Smooth muscle cell (in vitro differentiated cells): Measurements from ENCODE around the gene IL1RAPL1. TPM values are rescaled to one million over a fixed set of nuclear protein-coding genes. Genes with fewer than 3 reads are reported as not detected.

Source experiments
- DNase-seq: peaks from one replicate; lab custom pipeline; 2025; ENCODE audit not compliant: unreplicated experiment; lab: John Stamatoyannopoulos, UW
- H2AFZ ChIP-seq: fragments of 200-600 bp; sonication (generic); 2 replicates; pipeline ENCODE4 v1.6.0; 2016; ENCODE audit warnings: antibody characterized with exemption, low read depth, mild to moderate bottlenecking
- H3F3A ChIP-seq: fragments of 200-600 bp; sonication (generic); 2 replicates; pipeline ENCODE4 v1.6.0; 2017; ENCODE audit warnings: antibody characterized with exemption, low read depth
- H3K27ac ChIP-seq: fragments of 200-600 bp; sonication (generic); 2 replicates; pipeline ENCODE4 v1.5.1; 2016; ENCODE audit warnings: low read depth, mild to moderate bottlenecking
- H3K27me3 ChIP-seq: fragments of 200-600 bp; sonication (generic); 2 replicates; pipeline ENCODE4 v1.6.1; 2016; ENCODE audit warnings: low read depth, mild to moderate bottlenecking
- H3K36me3 ChIP-seq: fragments of 200-600 bp; sonication (generic); 2 replicates; pipeline ENCODE4 v1.5.1; 2016; ENCODE audit warnings: low read depth
- H3K4me1 ChIP-seq: fragments of 200-600 bp; sonication (generic); 2 replicates; pipeline ENCODE4 v1.5.1; 2016; ENCODE audit warnings: low read depth
- H3K4me2 ChIP-seq: fragments of 200-600 bp; sonication (generic); 2 replicates; pipeline ENCODE4 v1.6.0; 2016; ENCODE audit warnings: mild to moderate bottlenecking
- H3K4me3 ChIP-seq: fragments of 200-600 bp; sonication (generic); 2 replicates; pipeline ENCODE4 v1.5.1; 2016; ENCODE audit warnings: mild to moderate bottlenecking
- H3K79me2 ChIP-seq: fragments of 200-600 bp; sonication (generic); 2 replicates; pipeline ENCODE4 v1.6.0; 2016; ENCODE audit warnings: low read depth, mild to moderate bottlenecking
- H3K9ac ChIP-seq: fragments of 200-600 bp; sonication (generic); 2 replicates; pipeline ENCODE4 v1.6.0; 2016; ENCODE audit warnings: low read depth
- H3K9me3 ChIP-seq: fragments of 200-600 bp; sonication (generic); replicated peaks from 2 replicates; pipeline ENCODE4 v1.5.1; 2016; ENCODE audit warnings: low read depth
- H4K20me1 ChIP-seq: fragments of 200-600 bp; sonication (generic); 2 replicates; pipeline ENCODE4 v1.6.0; 2016; ENCODE audit warnings: low read depth
- WGBS: methylation state at CpG from one replicate; pipeline ENCODE4 v1.1.7; 2016; ENCODE audit warnings: low lambda C conversion rate; 5-methylcytosine and 5-hydroxymethylcytosine counted together
- polyA plus RNA-seq: library from polyadenylated mRNA; unstranded; fragments of >200 nt; fragmentation: Nextera tagmentation; extraction: Ambion mirVana; gene quantifications from 2 replicates; pipeline ENCODE4 v1.2.1, GENCODE V29; 2016
- total RNA-seq: library from RNA; depleted of rRNA; stranded (reverse); fragments of >200 nt; gene quantifications from 2 replicates; pipeline ENCODE4 v1.2.3, GENCODE V29; 2014
- TF ChIP-seq, protein P1 (sequence below): fragments of 200-600 bp; sonication (generic); IDR thresholded peaks from 2 replicates; pipeline ENCODE4 v1.5.1; 2017; ENCODE audit warnings: borderline replicate concordance, mild to moderate bottlenecking, antibody characterized with exemption; ENCODE audit not compliant: insufficient read depth, poor library complexity, severe bottlenecking

Gene IL1RAPL1
- total and polyA plus RNA-seq, 2 experiments from 2014 or later, result 0.04 TPM; not detected in 1

DNA sequence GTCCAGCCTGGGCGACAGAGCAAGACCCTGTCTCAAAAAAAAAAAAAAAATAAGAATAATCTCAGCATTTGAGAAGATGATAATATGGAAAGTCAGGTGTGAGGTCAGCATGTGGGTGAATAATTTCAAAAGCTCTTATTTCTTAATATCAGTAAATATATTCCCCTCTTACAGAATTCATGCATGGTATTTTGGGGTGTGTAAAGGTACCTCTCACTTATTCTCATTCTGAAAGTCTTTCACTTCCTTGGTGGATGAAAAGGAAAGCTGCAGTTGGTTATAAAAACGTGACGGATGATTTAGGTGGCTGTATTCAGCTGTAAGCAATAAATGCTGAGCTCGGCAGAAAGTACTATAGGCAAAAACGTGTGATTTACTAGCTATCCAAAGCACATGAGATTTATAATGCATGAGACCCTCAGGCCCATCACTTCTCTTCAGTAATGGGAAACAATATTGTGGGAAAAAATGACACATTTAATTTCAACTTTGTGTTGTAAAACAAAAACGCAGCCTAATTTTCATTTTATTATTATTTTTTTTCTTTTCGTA, 1275.0 kb downstream of the IL1RAPL1 start:
- no peak overlapping the region for H3K9ac ChIP-seq
- no peaks in the 10 kb centered on the region for H3K79me2 ChIP-seq
- no peaks in the 10 kb centered on the region for H3K9me3 ChIP-seq
- TF ChIP-seq, protein P1, sequence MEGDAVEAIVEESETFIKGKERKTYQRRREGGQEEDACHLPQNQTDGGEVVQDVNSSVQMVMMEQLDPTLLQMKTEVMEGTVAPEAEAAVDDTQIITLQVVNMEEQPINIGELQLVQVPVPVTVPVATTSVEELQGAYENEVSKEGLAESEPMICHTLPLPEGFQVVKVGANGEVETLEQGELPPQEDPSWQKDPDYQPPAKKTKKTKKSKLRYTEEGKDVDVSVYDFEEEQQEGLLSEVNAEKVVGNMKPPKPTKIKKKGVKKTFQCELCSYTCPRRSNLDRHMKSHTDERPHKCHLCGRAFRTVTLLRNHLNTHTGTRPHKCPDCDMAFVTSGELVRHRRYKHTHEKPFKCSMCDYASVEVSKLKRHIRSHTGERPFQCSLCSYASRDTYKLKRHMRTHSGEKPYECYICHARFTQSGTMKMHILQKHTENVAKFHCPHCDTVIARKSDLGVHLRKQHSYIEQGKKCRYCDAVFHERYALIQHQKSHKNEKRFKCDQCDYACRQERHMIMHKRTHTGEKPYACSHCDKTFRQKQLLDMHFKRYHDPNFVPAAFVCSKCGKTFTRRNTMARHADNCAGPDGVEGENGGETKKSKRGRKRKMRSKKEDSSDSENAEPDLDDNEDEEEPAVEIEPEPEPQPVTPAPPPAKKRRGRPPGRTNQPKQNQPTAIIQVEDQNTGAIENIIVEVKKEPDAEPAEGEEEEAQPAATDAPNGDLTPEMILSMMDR, result no peak
- 82% methylated on average over 7 of the region's 7 CpGs for WGBS
- H3K27ac ChIP-seq, result no peak overlapping the region
- no peak overlapping the region for H3K4me2 ChIP-seq
- no peaks in the 10 kb centered on the region for H3K4me1 ChIP-seq
- no peaks in the 10 kb centered on the region for H4K20me1 ChIP-seq
- H3K36me3 ChIP-seq, result no peaks in the 10 kb centered on the region
- H3K27me3 ChIP-seq, result no peaks in the 10 kb centered on the region
- H3F3A ChIP-seq, result no peaks in the 10 kb centered on the region
- no peak overlapping the region for H3K4me3 ChIP-seq
- no peak for DNase-seq
- no peak overlapping the region for H2AFZ ChIP-seq

DNA sequence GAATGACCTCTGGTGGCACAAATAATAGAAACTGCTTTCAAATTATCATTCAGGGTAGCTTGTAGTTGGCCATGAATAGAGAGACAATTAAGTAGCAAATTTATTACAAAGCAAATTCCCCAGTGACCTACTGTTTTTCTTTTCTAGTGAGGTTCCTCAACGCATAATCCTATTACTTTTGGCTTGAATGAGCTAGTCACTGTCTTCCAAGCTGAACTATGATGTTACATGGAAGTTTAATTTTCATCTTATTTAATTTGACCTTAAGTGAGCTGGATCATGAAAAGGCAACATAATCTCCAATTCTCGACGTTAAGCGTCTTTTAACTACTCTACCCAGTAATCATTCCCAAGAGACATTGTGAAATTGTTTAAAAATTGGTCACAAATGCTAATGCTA, 1280.7 kb downstream of the IL1RAPL1 start:
- DNase-seq, result no peak
- Histone ChIP-seq H3K9me3 (no peaks in the 10 kb centered on the region), H3F3A (no peaks in the 10 kb centered on the region), H3K27me3 (no peaks in the 10 kb centered on the region), H3K4me2 (no peak overlapping the region), H3K9ac (no peak overlapping the region), H3K4me3 (no peak overlapping the region), H2AFZ (no peak overlapping the region), H3K4me1 (no peaks in the 10 kb centered on the region), H3K36me3 (no peaks in the 10 kb centered on the region), H3K27ac (no peak overlapping the region), H3K79me2 (no peaks in the 10 kb centered on the region), H4K20me1 (no peaks in the 10 kb centered on the region)
- WGBS, result 87% methylated on average over 4 of the region's 4 CpGs
- TF ChIP-seq, protein P1, result no peak

DNA sequence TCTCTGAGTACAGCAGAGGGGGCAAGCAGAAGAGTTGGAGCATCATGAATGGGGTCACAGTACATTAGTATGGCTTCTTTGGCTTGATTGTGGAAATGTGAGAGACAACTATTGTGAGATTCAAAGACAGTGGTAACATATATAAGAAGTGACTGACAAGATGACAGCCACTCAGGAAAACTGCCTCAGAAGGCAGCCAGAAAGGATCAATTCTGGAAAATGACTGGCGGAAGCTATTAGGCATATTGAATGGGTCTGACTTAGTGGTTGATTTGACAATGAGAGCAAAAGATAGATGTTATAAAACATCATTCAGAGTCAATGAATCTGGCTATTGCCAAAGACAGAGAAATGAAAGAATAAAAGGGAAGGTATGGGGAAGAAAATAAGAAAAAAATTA, 1282.6 kb downstream of the IL1RAPL1 start:
- TF ChIP-seq, protein P1, result no peak
- Histone ChIP-seq H3K4me3 (no peak overlapping the region), H3K9ac (no peak overlapping the region), H3K4me1 (no peaks in the 10 kb centered on the region), H3K9me3 (no peaks in the 10 kb centered on the region), H4K20me1 (no peaks in the 10 kb centered on the region), H3K27ac (no peak overlapping the region), H3K27me3 (no peaks in the 10 kb centered on the region), H3K4me2 (no peak overlapping the region), H3K36me3 (no peaks in the 10 kb centered on the region), H3K79me2 (no peaks in the 10 kb centered on the region), H2AFZ (no peak overlapping the region), H3F3A (no peaks in the 10 kb centered on the region)
- DNase-seq, result no peak
- 96% methylated on average over 1 of the region's 1 CpG for WGBS

DNA sequence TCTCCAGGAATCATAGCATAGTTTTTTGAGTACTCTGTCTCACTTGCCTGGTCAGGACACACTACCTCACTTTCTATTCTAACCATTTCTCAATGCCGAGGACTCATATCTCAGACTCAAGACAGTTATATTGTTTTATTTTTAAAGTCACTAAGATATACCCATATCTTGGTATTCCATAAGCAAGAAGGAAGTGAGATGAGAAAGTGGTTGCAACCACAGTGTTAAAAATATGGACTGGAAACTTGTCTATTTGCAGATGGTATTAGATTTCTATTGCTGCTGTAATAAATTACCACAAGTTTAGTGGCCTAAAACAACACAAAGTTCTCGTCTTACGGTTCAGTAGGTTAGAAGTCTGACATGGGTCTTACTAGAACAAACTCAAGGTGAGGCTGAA, 1283.4 kb downstream of the IL1RAPL1 start:
- H3K4me1 ChIP-seq, result no peaks in the 10 kb centered on the region
- WGBS, result 81% methylated on average over 3 of the region's 3 CpGs
- H3K4me3 ChIP-seq, result no peak overlapping the region
- H4K20me1 ChIP-seq, result no peaks in the 10 kb centered on the region
- TF ChIP-seq, protein P1, result no peak
- H2AFZ ChIP-seq, result no peak overlapping the region
- H3K9ac ChIP-seq, result no peak overlapping the region
- no peaks in the 10 kb centered on the region for H3K27me3 ChIP-seq
- no peak overlapping the region for H3K27ac ChIP-seq
- no peak for DNase-seq
- no peaks in the 10 kb centered on the region for H3K36me3 ChIP-seq
- H3K9me3 ChIP-seq, result no peaks in the 10 kb centered on the region
- H3K4me2 ChIP-seq, result no peak overlapping the region
- H3K79me2 ChIP-seq, result no peaks in the 10 kb centered on the region
- H3F3A ChIP-seq, result no peaks in the 10 kb centered on the region
